Posterior vena cava (tissue), 2 donors: ENCODE results near the gene TSPEAR. TPM values are rescaled to one million over a fixed set of nuclear protein-coding genes. Genes with fewer than 3 reads are reported as not detected.

Source experiments
- DNase-seq: peaks from one replicate; pipeline ENCODE4 v3.0.0-alpha.2; 2020; ENCODE audit warnings: low spot score
- intact Hi-C, 2 donors: fragments of 100-400 bp; cut with DNase I; formaldehyde crosslinking; loops; one replicate each; pipeline versions ENCODE4 v1.14.1 to v1.14.2; 2022 to 2023
- total RNA-seq, 2 donors: library from RNA; stranded (reverse); fragmentation: NEBNext Ultra II Directional; extraction: Animal tissue kit (Norgen Biotek cat#: 25700); gene quantifications; one replicate each; pipeline ENCODE4 v1.2.1, GENCODE V29; 2021
- donor health status: DM: yes; HTN: yes; CAD: no.
- donor health status: DM: yes; HTN: yes; CAD: no.

TSPEAR gene
- total RNA-seq, 2 donors from 2014 or later, result 0.14 to 0.48 TPM

GRCh38 chr21:44532712-44533111 is 178.7 kb downstream of the TSPEAR start:
- intact Hi-C loops, result no loop called here
- peak; percentile 26 for DNase-seq

- DNase-seq, result peak; percentile 77
- intact Hi-C loops, result no loop called here
Measured at GRCh38 chr21:44531606-44532564, 179.5 kb downstream of the TSPEAR start.

GRCh38 chr21:44530903-44531605 is 180.3 kb downstream of the TSPEAR start:
- intact Hi-C loops, result no loop called here
- DNase-seq, result peak; percentile 47

- DNase-seq, result no peak
- intact Hi-C loops, result no loop called here
Measured at GRCh38 chr21:44530221-44530902, 181.0 kb downstream of the TSPEAR start.

GRCh38 chr21:44529503-44530125 is 181.8 kb downstream of the TSPEAR start:
- peak; percentile 77 for DNase-seq
- intact Hi-C loops, result no loop called here

GRCh38 chr21:44529011-44529421 is 182.4 kb downstream of the TSPEAR start:
- intact Hi-C loops, result no loop called here
- peak; percentile 75 for DNase-seq

- DNase-seq, result no peak
- intact Hi-C loops, result no loop called here
Measured at GRCh38 chr21:44528634-44528995, 182.8 kb downstream of the TSPEAR start.

- intact Hi-C loops, result no loop called here
- peak; percentile 80 for DNase-seq
Measured at GRCh38 chr21:44527983-44528633, 183.3 kb downstream of the TSPEAR start.

- intact Hi-C loops, result no loop called here
- no peak for DNase-seq
Measured at GRCh38 chr21:44527156-44527982, 184.0 kb downstream of the TSPEAR start.

- intact Hi-C loops, result no loop called here
- DNase-seq, result peak; percentile 69
Measured at GRCh38 chr21:44526096-44526997, 185.0 kb downstream of the TSPEAR start.

- peak; percentile 66 for DNase-seq
Measured at GRCh38 chr21:44525391-44526095, 185.8 kb downstream of the TSPEAR start.

GRCh38 chr21:44524414-44525371 is 186.7 kb downstream of the TSPEAR start:
- no peak for DNase-seq
- intact Hi-C loops, result no loop called here

More at GRCh38 chr21:44525391-44526095, 185.8 kb downstream of the TSPEAR start:
- intact Hi-C loops, result no loop called here

GRCh38 chr21:44523567-44524413 is 187.6 kb downstream of the TSPEAR start:
- DNase-seq, result no peak
- intact Hi-C loops, result no loop called here

GRCh38 chr21:44522753-44523204 is 188.6 kb downstream of the TSPEAR start:
- no peak for DNase-seq
- intact Hi-C loops, result no loop called here
